Right lobe of liver (tissue), 4 donors: ENCODE measurements around the gene CHRNA5.

Source experiments
- POLR2A ChIP-seq: fragments of 450-650 bp; IDR thresholded peaks from one replicate; pipeline ENCODE4 v1.6.1; 2017; ENCODE audit warnings: antibody characterized with exemption, mild to moderate bottlenecking
- TF ChIP-seq, protein P1 (sequence below), 4 donors: fragments of 200-600 bp in 3 of 4; fragments of 450-650 bp in 1 of 4; IDR thresholded peaks; one replicate each; pipeline versions ENCODE4 v1.5.1 to v1.8.0; 2016 to 2022; ENCODE audit warnings: antibody characterized with exemption in 4 of 4, mild to moderate bottlenecking in 2 of 4
- donor health status: DM: no; HTN: no; CAD: no.
- donor health status: DM: no; HTN: no; CAD: no.
- donor health status: DM: no; HTN: yes; CAD: no.

- TF ChIP-seq, protein P1, sequence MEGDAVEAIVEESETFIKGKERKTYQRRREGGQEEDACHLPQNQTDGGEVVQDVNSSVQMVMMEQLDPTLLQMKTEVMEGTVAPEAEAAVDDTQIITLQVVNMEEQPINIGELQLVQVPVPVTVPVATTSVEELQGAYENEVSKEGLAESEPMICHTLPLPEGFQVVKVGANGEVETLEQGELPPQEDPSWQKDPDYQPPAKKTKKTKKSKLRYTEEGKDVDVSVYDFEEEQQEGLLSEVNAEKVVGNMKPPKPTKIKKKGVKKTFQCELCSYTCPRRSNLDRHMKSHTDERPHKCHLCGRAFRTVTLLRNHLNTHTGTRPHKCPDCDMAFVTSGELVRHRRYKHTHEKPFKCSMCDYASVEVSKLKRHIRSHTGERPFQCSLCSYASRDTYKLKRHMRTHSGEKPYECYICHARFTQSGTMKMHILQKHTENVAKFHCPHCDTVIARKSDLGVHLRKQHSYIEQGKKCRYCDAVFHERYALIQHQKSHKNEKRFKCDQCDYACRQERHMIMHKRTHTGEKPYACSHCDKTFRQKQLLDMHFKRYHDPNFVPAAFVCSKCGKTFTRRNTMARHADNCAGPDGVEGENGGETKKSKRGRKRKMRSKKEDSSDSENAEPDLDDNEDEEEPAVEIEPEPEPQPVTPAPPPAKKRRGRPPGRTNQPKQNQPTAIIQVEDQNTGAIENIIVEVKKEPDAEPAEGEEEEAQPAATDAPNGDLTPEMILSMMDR (IDR thresholded peaks at IDR 0.05), result no peak
- TF ChIP-seq POLR2A, result no peak
These were observed 41.1 kb upstream of the CHRNA5 start for GRCh38 chr15:78524230-78524629.
